Small intestine (tissue), 7 donors: ENCODE results near the gene TMEM174. TPM values are rescaled to one million over a fixed set of nuclear protein-coding genes. Genes with fewer than 3 reads are reported as not detected.

Source experiments
- DNase-seq, 2 donors: peaks; one replicate each; pipeline versions ENCODE4 v3.0.0 to v3.0.0-alpha.2; 2013
- FAIRE-seq: peaks from 2 replicates; lab custom pipeline; 2012; peaks lifted over from hg19 to GRCh38; lab: Jason Lieb, UNC
- H3K27ac ChIP-seq, 3 donors: one replicate each; pipeline ENCODE4 v1.5.1; 2013; ENCODE audit warnings: low read length in 2 of 3, mild to moderate bottlenecking in 2 of 3, control low read depth in 1 of 3, inconsistent platforms in 1 of 3, low read depth in 1 of 3, moderate library complexity in 1 of 3
- H3K27me3 ChIP-seq, 3 donors: one replicate each; pipeline ENCODE4 v1.6.1; 2013; ENCODE audit warnings: low read length in 3 of 3, inconsistent platforms in 1 of 3; ENCODE audit not compliant: control insufficient read depth in 3 of 3, insufficient read depth in 3 of 3
- H3K36me3 ChIP-seq, 3 donors: one replicate each; pipeline ENCODE4 v1.6.1; 2013; ENCODE audit warnings: low read length in 3 of 3, inconsistent platforms in 1 of 3, low read depth in 1 of 3, mild to moderate bottlenecking in 1 of 3, moderate library complexity in 1 of 3; ENCODE audit not compliant: control insufficient read depth in 3 of 3, insufficient read depth in 2 of 3
- H3K4me1 ChIP-seq, 3 donors: one replicate each; pipeline ENCODE4 v1.6.1; 2013; ENCODE audit warnings: low read length in 2 of 3, inconsistent platforms in 1 of 3, low read depth in 1 of 3, mild to moderate bottlenecking in 1 of 3, moderate library complexity in 1 of 3; ENCODE audit not compliant: control insufficient read depth in 3 of 3, insufficient read depth in 2 of 3
- H3K4me3 ChIP-seq, 3 donors: one replicate each; pipeline ENCODE4 v1.5.1; 2013; ENCODE audit warnings: low read length in 3 of 3, control low read depth in 1 of 3, inconsistent platforms in 1 of 3, low read depth in 1 of 3, mild to moderate bottlenecking in 1 of 3, moderate library complexity in 1 of 3
- H3K9me3 ChIP-seq, 2 donors: one replicate each; pipeline ENCODE4 v1.6.1; 2013; ENCODE audit warnings: low read depth in 1 of 2, low read length in 1 of 2; ENCODE audit not compliant: control insufficient read depth in 2 of 2, insufficient read depth in 1 of 2
- WGBS, 3 donors: extraction: QIAGEN DNeasy Blood & Tissue Kit; methylation state at CpG; one replicate each; pipeline ENCODE4 v1.1.7; 2013; 5-methylcytosine and 5-hydroxymethylcytosine counted together
- polyA plus RNA-seq, 4 donors: library from polyadenylated mRNA; stranded (reverse) in 3 of 4; unstranded in 1 of 4; fragments of 200-250 nt in 3 of 4; fragments of 120-200 nt in 1 of 4; gene quantifications; one replicate each; pipeline versions ENCODE4 v1.2.1 to v1.2.3, GENCODE V29; 2013
- donor health status: healthy with polysubstance abuse.
- donor health status: control.
- donor health status: control.
- donor health status: Bipolar disorder and iron deficiency.
- donor health status: healthy.

TMEM174 gene
- polyA plus RNA-seq, 4 donors: not detected

DNA sequence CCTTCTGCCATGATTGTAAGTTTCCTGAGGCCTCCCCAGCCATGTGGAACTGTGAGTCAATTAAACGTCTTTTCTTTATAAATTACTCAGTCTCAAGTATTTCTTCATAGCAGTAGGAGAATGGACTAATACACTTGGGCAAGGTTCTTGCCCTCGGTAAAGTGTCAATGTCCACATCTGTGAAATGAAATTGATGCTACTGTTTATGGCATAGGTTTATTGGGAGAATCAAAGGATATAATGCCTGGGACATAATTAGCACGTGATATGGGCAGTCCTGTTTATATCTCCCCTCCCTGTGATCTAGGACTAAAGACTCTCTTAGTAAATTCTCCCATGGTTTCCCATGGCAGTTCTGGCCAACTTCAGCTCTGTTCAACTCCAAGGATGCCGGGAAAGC lies 19.4 kb downstream of the TMEM174 start:
- 45 to 74% (median 51%) methylated on average over 4 of the region's 4 CpGs for WGBS, 3 donors
- peak in 1 of 2 donors; percentile 68 for DNase-seq
- peaks cover 0 to 21% (median 0%) of the 10 kb centered on the region in 3 donors for H3K4me1 ChIP-seq
- peak overlapping the region in 1 of 3 donors; percentile 13 for H3K27ac ChIP-seq
- peaks cover 0 to 4% (median 0%) of the 10 kb centered on the region in 3 donors for H3K36me3 ChIP-seq
- H3K4me3 ChIP-seq: no peak overlapping the region
- FAIRE-seq: no peak
- H3K27me3 ChIP-seq: peaks cover 0 to 2% (median 0%) of the 10 kb centered on the region in 3 donors
- no peaks in the 10 kb centered on the region for H3K9me3 ChIP-seq

DNA sequence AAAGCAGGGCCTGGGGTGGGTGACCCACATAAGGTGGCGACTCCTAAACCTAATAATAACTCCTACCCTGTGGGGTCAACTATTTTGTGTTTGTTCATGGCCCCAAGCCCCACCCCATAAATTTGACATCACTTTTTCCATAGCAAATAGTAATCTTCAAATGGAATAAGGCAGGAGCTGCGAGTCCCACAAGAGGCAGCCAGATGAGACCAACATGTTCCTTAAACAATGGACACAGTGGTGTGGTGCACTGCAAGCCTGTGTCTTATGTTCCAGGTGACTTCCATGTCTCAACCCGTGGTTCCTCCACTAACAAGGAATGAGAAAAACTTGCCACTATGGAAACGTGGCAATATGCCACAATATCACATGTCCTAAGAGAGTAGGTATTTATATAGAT lies 20.6 kb downstream of the TMEM174 start:
- Histone ChIP-seq H3K4me1 (peaks cover 0 to 14% (median 0%) of the 10 kb centered on the region in 3 donors), H3K4me3 (no peak overlapping the region), H3K9me3 (no peaks in the 10 kb centered on the region), H3K27me3 (peaks cover 0 to 2% (median 0%) of the 10 kb centered on the region in 3 donors), H3K27ac (no peak overlapping the region), H3K36me3 (peaks cover 0 to 4% (median 0%) of the 10 kb centered on the region in 3 donors)
- DNase-seq (no peak), FAIRE-seq (no peak)
- 71 to 85% (median 81%) methylated on average over 4 of the region's 4 CpGs for WGBS, 3 donors

DNA sequence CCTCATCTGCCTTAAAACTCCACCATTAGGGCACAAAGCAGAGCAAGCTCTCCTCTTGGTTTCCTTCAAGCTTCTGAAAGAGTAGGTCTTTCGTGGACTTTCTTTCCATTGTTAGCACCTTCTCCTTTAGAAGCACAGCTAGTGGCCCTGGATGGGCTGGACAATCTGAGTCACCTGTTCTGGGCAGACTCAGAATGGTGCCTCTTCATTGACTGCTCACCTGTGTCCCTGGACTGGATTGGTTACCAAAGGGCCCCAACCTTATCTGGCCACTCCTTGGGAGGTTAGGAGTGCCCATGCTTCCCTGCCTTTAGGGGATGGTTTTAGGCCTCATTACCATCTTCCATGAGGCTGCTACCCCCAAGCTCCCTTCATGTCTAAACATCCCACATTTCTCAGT lies 23.2 kb downstream of the TMEM174 start:
- no peak overlapping the region for H3K4me3 ChIP-seq
- 89 to 96% (median 96%) methylated on average over 1 of the region's 1 CpG for WGBS, 3 donors
- H3K36me3 ChIP-seq: peaks cover 0 to 4% (median 0%) of the 10 kb centered on the region in 3 donors
- peaks cover 0 to 2% (median 0%) of the 10 kb centered on the region in 3 donors for H3K27me3 ChIP-seq
- DNase-seq (no peak), FAIRE-seq (no peak)
- H3K27ac ChIP-seq: no peak overlapping the region
- H3K4me1 ChIP-seq: peaks cover 0 to under 1% (median 0%) of the 10 kb centered on the region in 3 donors
- H3K9me3 ChIP-seq: no peaks in the 10 kb centered on the region

DNA sequence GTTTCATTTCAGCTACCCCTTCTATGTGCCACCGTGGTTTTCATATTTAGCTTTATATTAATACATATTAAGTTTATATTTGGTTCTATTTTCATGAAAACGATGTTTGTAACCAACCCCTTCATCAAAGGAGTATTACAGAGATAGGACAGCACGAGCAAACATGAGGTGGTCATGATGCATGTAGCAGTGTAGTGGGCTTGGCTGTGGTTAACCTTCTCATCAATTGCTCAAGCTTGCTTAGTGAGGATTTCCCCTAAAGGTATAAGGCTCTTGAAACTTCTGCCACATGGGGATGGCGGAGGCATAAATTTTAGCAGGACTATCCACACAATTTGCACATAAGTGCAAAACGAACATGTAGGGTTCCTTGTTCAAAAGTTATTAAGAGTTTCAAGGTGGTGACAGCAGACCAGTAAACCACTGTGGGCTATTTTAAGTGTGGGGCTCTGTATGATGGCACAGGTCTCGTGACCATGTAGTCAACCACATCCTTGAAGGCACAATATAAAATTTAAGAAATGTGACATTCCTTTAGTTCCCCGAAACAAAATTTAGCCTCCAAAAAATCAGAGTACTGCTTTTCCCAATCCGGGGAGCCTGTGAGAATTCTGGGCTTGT lies 24.8 kb downstream of the TMEM174 start:
- no peak overlapping the region for H3K27ac ChIP-seq
- no peak for DNase-seq
- no peaks in the 10 kb centered on the region for H3K9me3 ChIP-seq
- WGBS, 3 donors: 76 to 86% (median 83%) methylated on average over 8 of the region's 8 CpGs
- no peak overlapping the region for H3K4me3 ChIP-seq
- peaks cover 0 to 2% (median 0%) of the 10 kb centered on the region in 3 donors for H3K27me3 ChIP-seq
- peaks cover 0 to 4% (median 0%) of the 10 kb centered on the region in 3 donors for H3K36me3 ChIP-seq
- H3K4me1 ChIP-seq: peaks cover 0 to 6% (median 0%) of the 10 kb centered on the region in 3 donors
- no peak for FAIRE-seq

DNA sequence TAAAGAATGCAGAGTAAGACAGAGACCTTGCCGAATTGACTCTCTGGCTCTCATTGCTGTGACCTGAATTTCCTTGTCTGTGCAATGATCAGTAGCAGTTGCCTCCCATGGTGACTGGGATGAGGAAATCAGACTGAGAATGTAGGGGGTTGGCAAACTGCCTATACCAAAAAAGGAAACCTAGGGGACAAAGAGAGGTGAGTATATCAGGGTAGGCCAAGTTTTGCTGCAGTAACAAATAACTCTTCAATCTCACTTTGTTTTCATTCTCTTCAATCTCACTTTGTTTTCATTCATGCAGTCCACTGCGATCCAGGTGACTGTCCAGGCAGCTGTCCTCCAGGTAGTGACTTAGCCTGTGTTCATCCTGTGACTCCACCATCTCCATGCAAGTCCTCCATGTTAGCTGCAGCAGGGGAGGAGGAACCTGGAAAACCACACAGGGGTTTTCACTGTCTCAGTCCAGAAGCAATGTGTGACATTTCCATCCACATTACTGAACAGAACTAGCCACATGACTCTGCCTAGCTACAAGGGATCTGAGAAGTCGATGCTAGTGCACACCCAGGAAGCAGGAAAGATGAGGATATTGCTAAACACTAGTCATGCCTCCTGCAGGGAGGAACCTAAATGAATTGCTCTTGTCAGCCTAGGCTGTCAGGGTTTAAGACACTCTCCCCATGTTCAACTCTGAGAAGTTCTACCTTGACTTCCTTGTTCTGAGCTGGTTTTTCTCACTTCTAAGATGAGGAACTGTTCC lies 26.0 kb downstream of the TMEM174 start:
- Histone ChIP-seq H3K9me3 (no peaks in the 10 kb centered on the region), H3K4me3 (no peak overlapping the region), H3K27ac (no peak overlapping the region), H3K36me3 (peaks cover 0 to 4% (median 0%) of the 10 kb centered on the region in 3 donors), H3K27me3 (peaks cover 0 to 2% (median 0%) of the 10 kb centered on the region in 3 donors), H3K4me1 (peaks cover 0 to 6% (median 0%) of the 10 kb centered on the region in 3 donors)
- 83 to 94% (median 86%) methylated on average over 3 of the region's 3 CpGs for WGBS, 3 donors
- no peak for DNase-seq
- FAIRE-seq: no peak

DNA sequence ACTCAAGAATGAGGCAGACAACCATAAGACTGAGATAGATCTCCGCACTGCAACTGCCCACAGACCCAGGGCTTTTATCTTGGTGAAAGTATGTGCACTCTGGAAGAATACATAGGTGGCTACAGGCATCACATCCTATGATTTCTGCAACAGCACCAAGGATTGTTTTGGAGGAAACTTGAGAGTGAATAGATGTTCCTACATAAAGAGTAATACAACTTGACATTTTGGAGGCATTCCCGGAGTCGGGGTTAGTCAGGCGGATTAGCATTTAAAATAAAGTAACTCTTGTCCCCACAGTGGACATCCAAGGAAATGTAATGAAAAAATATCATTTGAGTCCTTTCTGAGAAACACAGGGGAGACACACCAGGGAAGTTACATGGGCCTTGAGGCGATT lies 26.7 kb downstream of the TMEM174 start:
- DNase-seq (no peak), FAIRE-seq (no peak)
- H3K36me3 ChIP-seq: peaks cover 0 to 4% (median 0%) of the 10 kb centered on the region in 3 donors
- 89 to 92% (median 91%) methylated on average over 5 of the region's 5 CpGs for WGBS, 3 donors
- H3K27me3 ChIP-seq: peaks cover 0 to 2% (median 0%) of the 10 kb centered on the region in 3 donors
- no peak overlapping the region for H3K4me3 ChIP-seq
- H3K9me3 ChIP-seq: no peaks in the 10 kb centered on the region
- H3K4me1 ChIP-seq: peaks cover 0 to 9% (median 0%) of the 10 kb centered on the region in 3 donors
- no peak overlapping the region for H3K27ac ChIP-seq

DNA sequence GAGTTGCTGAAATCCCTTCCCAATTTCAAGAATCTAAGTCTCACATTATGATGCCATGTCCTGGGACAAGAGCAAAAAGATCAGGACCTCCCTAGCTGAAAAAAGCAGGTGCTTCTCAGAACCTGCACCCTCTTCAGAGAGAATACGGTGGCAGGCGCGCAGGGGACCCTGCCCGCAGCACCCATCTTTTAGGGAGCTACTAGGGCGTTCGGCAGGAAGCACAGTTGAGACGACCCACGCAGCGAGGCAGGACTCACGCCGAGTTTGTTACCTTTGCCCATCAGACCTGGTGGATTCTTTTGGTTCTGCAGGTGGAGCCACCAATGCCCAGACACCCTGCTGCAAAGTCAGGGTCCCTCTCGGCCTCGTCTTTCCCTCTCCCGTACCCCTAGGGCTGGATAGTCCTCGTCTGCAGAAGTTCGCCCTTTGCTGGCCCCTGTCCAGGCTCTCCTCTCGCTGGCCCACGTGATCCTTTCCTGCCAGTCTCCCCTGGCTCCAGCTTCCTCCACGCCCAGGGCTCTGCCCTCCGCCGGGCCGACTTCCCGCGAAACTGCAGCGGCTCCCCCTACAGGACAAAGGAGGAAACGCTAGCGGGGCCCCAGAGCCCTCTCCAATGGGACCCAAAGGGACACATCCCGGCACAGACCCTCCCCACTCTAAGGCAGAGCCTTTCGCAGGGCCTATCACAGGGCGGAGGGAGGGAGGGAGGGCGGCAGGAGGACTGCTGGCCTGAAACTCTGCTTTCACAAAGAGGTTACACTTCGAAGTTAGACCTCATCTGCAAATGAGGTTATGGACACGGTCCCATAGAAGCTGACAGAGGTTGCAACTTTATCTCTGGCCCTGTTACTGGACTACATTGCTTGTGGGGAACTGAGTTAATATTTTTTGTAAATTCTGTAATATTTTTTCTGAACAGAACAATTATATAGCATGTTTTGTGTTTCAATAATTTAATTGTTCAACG lies 28.8 kb downstream of the TMEM174 start:
- peaks cover 0 to 18% (median 0%) of the 10 kb centered on the region in 3 donors for H3K4me1 ChIP-seq
- H3K27ac ChIP-seq: no peak overlapping the region
- no peaks in the 10 kb centered on the region for H3K36me3 ChIP-seq
- FAIRE-seq (no peak), DNase-seq (peak; percentile 93 to 94)
- no peaks in the 10 kb centered on the region for H3K9me3 ChIP-seq
- WGBS, 3 donors: 10 to 21% (median 13%) methylated on average over 33 to 34 of the region's 34 CpGs
- peak overlapping the region in 2 of 3 donors; percentile 29 to 40 for H3K4me3 ChIP-seq
- H3K27me3 ChIP-seq: no peaks in the 10 kb centered on the region
